COLO829 (cell line): ENCODE results near the gene OGFOD3.
"Not testable (repeated sequence)": the region's sequence is repeated elsewhere in the genome, so short reads cannot be mapped to it uniquely, and the experiment has no call there.

ENCODE experiments used
- DNase-seq: peaks from one replicate; pipeline ENCODE4 v3.0.0; 2012; ENCODE audit warnings: low spot score

Gene OGFOD3

GRCh38 chr17:82433560-82434215 lies 15.3 kb upstream of the OGFOD3 start:
- no peak for DNase-seq

GRCh38 chr17:82432017-82432416 lies 13.6 kb upstream of the OGFOD3 start:
- no peak for DNase-seq

GRCh38 chr17:82429824-82430223 lies 11.4 kb upstream of the OGFOD3 start:
- DNase-seq: no peak

- no peak for DNase-seq
These were observed 10.2 kb upstream of the OGFOD3 start for GRCh38 chr17:82428546-82428945.

GRCh38 chr17:82424863-82425159 lies 6.4 kb upstream of the OGFOD3 start:
- DNase-seq: no peak

DNA sequence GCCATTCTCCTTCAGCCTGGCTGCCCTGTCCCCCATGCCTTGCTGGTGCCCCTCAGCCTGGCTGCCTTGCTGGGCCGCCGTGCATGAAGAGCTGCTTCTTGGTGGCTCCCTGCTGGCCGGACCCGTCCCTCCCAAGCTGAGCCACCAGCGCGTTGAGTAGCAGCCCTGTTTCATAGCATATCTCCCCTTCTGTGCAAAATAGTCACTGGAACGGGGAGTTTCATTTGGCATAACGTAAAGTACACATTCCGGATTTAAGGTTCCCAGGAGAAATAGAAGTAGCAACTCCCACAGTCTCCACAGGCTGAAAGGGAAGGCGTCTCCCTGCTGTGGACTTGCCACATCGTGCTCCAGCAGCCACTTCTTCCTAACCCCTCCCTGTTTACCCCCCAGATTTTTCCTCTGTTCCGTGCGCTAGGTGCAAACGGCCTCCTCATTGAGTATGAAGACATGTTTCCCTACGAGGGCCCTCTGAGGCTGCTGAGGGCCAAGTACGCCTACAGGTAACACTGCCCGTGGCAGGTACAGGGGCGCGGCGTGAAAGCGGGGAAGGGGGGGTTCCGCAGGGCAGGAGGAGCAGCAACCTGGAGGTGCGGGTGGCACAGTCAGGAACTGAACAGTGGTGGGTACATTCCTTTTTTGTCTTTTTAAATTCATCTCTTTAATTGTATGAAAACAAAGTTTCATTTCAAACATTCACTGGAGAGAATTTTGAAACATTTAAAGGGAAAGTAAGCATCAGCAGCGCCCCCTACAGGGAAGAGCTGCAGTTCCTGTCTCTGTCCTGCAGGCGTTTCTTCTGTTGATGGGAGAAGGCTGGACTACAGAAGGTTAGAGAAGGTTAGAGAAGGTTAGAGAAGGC lies 5.8 kb upstream of the OGFOD3 start:
- DNase-seq: no peak

DNA sequence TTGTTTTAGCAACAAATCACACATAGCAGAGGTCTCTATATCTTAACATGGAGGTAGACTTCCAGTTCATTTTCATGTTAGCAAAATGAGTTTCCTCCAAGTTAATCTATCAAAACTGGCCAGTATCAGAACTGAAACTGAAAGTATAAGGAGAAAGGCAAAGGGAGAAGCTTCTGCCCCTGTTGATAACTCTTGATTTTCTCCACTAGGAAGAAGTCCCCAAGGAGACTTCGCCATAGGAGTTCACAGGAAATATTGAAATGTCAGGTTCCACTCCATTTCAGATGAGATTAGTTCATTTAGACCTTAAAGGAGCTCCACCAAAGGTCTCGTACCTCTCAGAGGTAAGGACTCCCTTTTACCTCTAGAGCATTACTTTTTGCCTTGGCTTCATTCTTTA lies 1.2 kb upstream of the OGFOD3 start:
- DNase-seq: no peak

DNA sequence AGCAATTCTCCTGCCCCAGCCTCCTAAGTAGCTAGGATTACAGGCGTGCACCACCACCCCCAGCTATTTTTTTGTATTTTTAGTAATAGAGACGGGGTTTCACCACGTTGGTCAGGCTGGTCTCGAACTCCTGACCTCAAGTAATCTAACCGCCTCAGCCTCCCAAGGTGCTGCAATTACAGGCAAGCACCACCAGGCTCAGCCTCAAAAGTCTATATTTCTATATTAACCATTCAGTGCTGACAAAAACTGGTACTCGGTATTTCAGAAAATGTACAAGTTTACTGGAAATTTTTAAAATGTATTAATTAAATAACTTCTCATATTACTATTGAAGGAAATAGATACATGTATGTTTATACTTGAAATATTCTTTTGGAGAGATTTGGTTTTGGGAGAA lies 1.6 kb downstream of the OGFOD3 start:
- DNase-seq: no peak

DNA sequence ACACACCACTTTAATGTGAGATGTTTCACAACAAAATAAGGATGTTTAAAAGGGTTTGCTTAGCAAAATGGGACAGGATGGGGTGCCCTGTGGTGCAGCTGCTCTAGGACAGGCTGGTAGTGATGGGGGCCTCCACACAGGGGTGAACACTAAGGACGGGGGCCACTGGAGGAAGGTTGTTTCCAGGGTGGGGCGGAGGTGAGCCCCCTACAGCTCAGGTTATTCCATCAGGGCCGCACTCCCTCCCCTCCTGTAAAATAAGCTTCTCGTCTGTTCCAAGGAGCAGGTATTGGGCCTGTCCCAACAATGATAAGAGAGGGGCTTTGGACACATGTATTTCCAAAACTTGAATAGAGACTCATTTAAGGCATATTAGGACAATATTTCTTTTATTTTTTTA lies 2.1 kb downstream of the OGFOD3 start:
- DNase-seq: no peak

- DNase-seq: no peak
These were observed 2.6 kb downstream of the OGFOD3 start for GRCh38 chr17:82415786-82416185.

- DNase-seq: no peak
These were observed 3.0 kb downstream of the OGFOD3 start for GRCh38 chr17:82415336-82415735.

- peak; percentile 78 for DNase-seq
These were observed 3.7 kb downstream of the OGFOD3 start for GRCh38 chr17:82414548-82415281.

DNA sequence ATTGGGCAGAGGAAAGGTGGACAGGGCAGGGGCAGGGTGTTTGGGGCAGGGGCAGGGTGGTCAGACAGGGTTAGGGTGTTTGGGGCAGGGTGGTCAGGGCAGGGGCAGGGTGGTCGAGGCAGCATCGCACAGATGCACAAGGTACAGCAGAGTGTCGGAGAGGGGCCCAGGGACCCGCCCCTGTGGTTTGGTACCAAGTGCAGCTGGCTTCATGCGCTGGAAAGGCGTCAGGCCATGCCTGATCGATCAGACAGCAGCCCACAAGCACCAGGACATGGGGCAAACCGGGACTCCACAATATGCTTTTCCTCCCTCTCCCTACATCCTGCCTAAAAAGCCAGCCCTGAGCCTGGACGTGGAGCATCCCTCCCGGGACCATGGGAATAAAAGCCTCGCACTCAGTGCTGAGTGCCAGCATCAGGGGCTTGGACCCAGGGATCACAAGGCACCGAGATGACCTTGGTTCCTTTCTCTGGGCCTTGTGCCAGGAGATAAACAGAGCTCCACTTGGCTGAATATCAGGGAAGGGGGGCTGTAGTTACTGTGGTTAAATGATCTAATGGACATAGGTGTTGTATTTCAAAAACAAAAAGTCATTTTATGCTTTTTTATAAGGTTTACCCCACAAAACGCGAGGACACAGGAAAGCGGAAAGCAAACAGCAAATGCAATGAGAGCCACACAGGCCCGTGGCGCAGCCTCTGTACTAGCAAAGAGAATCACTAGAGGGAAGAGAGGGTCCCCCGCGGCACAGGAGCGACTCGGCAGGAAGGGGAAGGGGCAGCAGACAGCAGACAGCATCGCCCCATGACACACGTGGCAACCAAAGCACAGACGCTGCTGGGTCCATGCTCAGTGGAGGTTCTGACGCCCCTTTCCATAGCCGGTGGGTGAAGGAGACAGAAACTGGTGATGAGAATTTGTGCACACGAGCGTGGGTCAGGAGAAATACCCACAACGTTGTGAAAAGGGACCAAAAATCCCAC lies 5.6 kb downstream of the OGFOD3 start:
- DNase-seq: no peak

- not testable (repeated sequence) for DNase-seq
These were observed 6.3 kb downstream of the OGFOD3 start for GRCh38 chr17:82412081-82412480.

GRCh38 chr17:82411396-82412053 lies 6.9 kb downstream of the OGFOD3 start:
- DNase-seq: no peak

- no peak for DNase-seq
These were observed 8.2 kb downstream of the OGFOD3 start for GRCh38 chr17:82410014-82410716.

GRCh38 chr17:82408938-82409318 lies 9.5 kb downstream of the OGFOD3 start:
- no peak for DNase-seq

DNA sequence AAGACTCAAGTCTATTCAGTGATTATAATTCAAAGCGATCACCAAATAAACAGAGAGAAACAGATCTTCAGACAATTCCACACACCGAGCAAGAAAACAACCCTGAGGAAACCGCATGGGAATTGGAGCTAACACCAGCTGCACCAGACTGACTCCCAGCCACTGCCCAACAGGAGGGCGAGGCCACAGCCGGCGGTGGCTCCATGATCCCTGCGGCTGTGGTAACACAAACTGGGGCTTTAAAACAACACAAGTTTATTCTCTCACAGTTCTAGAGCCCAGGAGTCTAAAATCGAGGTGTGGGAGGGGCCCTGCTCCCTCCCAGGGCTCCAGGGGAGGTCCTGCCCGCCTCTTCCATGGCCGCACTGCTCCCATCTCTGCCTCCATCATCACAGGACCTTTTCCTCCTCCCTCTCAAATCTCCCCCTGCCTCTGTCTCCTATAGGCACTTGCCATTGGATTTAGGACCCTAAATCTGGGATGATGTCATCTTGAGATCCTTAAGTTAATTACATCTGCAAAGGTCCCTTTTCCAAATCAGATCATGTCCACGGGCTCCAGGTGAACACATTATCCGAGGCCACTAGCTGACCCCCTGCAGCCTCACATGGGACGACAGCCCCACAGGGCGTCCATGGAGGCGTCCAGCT lies 10.0 kb downstream of the OGFOD3 start:
- no peak for DNase-seq

DNA sequence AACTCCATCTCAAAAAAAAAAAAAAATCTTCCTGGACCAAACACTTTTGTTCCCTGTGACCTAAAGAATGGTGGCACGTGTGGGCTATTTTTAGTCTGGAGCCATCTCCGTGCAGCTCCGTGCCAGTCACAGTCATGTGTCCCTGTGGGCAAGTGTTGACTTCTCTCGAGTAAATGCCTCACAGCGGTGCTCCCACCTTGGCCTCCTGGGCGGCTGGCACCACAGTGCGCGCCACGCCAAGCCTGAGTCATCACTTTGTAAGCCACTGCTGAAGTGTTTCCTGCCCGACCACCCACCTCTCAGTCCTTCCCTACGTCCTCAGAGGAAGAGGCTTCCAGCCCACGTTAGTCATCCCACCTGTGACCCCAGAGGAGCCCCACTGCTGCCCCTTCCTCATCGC lies 11.1 kb downstream of the OGFOD3 start:
- no peak for DNase-seq

DNA sequence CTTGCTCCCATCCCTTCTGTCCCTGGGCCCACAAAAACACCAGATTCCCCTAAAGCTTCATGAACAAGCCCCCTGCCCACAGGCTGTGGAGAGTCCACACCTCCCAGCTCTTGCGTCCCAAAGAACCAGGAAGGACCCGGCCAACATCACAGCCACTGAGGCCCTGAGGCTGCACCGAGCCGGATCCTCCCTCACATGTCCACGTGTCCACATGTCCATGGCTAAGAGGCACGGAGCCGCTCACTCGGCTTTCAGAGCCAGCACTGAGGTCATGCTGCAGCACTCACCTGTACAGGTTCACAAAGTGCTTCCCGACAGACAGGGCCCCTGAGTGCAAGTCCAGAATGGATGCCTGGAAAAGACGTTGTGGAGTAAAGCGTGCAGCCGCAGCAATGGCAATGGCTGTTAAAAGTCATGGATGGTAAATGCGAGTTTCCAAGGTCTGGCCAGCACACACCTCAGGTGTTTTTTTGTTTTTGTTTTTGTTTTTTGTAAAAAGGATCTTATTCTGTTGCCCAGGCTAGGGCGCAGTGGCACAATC lies 12.2 kb downstream of the OGFOD3 start:
- DNase-seq: no peak
